Neural cell (in vitro differentiated cells): ENCODE measurements around the gene PLK3.

ENCODE experiments used
- CTCF ChIP-seq: fragments of 450-650 bp; IDR thresholded peaks from 2 replicates; pipeline ENCODE4 v1.5.1; 2014; ENCODE audit warnings: antibody characterized with exemption, mild to moderate bottlenecking, moderate library complexity; ENCODE audit not compliant: poor library complexity, severe bottlenecking
- EP300 ChIP-seq: fragments of 450-650 bp; conservative IDR thresholded peaks from 2 replicates; pipeline ENCODE4 v1.6.1; 2014; ENCODE audit warnings: antibody characterized with exemption, mild to moderate bottlenecking, moderate library complexity; ENCODE audit not compliant: poor library complexity, severe bottlenecking
- EZH2 ChIP-seq: fragments of 200-600, 300-800 bp; shearing (Covaris generic), sonication (generic); IDR thresholded peaks from 2 replicates; pipeline ENCODE4 v1.6.1; 2014; ENCODE audit warnings: antibody characterized with exemption, low read length, borderline replicate concordance, mild to moderate bottlenecking; ENCODE audit not compliant: insufficient read depth, poor library complexity, severe bottlenecking
- MXI1 ChIP-seq: fragments of 450-650 bp; conservative IDR thresholded peaks from 2 replicates; pipeline ENCODE4 v1.6.1; 2014; ENCODE audit warnings: antibody characterized with exemption, mild to moderate bottlenecking; ENCODE audit not compliant: poor library complexity, severe bottlenecking
- POLR2AphosphoS5 ChIP-seq: IDR thresholded peaks from 2 replicates; pipeline ENCODE4 v1.6.1; 2012
- RAD21 ChIP-seq: fragments of 450-650 bp; conservative IDR thresholded peaks from 2 replicates; pipeline ENCODE4 v1.6.1; 2014; ENCODE audit warnings: antibody characterized with exemption, mild to moderate bottlenecking, moderate library complexity

- TF ChIP-seq RAD21 (no peak), EZH2 (no peak), CTCF (no peak), MXI1 (no peak), POLR2AphosphoS5 (no peak), EP300 (no peak)
These were observed 32.0 kb downstream of the PLK3 start for GRCh38 chr1:44832056-44832705.
